ENCODE measurements around the gene RANBP3.

DNA sequence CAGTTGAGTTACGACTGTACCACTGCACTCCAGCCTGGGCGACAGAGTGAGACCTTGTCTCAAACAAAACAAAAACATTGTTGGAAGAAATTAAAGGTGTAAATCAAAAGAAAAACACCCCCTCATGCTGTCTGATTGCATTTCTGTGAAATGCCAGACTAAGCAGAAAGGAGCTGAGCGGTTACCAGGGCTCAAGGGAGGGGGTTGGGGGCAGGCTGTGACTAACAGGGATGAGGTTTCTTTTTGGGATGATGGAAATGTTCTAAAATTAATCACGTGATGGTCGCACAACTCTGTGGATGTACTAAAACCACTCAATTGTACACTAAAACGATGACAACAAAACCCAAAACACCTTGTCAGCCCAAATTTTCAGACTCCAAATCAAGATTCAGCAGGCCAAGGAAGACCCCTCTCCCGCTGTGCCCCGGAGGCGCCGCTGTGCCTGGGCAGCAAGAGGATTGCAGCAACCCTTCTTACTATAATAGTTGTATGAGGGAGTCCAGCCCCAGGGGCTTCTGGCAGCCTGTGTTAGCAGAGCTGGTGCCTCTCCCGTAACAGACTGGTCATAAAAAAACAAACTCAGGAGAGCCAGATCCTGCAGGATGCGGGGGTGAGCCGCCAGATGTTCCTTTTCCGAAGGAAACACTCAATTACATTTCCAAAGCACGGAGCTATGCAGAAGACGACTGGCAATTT lies 43.0 kb downstream of the RANBP3 start:
- TF ChIP-seq CBX5 (IDR thresholded peaks at IDR 0.05; ENCODE audit: low read depth, low read length) (no peak), POLR2A (IDR thresholded peaks at IDR 0.05; ENCODE audit: control extremely low read depth in 1 of 2, low read depth in 2 of 2, low read length in 2 of 2) (no peak), CHD2 (IDR thresholded peaks at IDR 0.05; ENCODE audit: low read length) (no peak), CTCF (IDR thresholded peaks at IDR 0.05; ENCODE audit: control extremely low read depth in 1 of 3, insufficient read depth in 1 of 3, low read depth in 1 of 3, low read length in 3 of 3) (no peak), JUN (IDR thresholded peaks at IDR 0.05; ENCODE audit: low read depth, low read length) (no peak), EGR1 (IDR thresholded peaks at IDR 0.05; ENCODE audit: borderline replicate concordance, low read depth, low read length) (no peak), ASH2L (IDR thresholded peaks at IDR 0.05; ENCODE audit: low read length) (no peak), EZH2 (IDR thresholded peaks at IDR 0.05; ENCODE audit: low read depth, low read length, severe bottlenecking) (no peak), EP300 (IDR thresholded peaks at IDR 0.05; ENCODE audit: borderline replicate concordance in 1 of 2, low read depth in 2 of 2, low read length in 2 of 2) (no peak)
- TF ChIP-seq, protein P1, sequence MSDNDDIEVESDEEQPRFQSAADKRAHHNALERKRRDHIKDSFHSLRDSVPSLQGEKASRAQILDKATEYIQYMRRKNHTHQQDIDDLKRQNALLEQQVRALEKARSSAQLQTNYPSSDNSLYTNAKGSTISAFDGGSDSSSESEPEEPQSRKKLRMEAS (IDR thresholded peaks at IDR 0.05): no peak

All from H1 (cell line).